ENCODE results near the gene CCSAP.
"Not testable (repeated sequence)": the region's sequence is repeated elsewhere in the genome, so short reads cannot be mapped to it uniquely, and the experiment has no call there.

The CCSAP gene, protein sequence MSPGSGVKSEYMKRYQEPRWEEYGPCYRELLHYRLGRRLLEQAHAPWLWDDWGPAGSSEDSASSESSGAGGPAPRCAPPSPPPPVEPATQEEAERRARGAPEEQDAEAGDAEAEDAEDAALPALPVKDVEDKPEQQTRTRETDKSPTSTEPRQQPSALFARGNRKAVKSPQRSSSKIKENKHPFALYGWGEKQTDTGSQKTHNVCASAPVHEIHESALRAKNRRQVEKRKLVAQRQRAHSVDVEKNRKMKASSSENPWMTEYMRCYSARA

DNA sequence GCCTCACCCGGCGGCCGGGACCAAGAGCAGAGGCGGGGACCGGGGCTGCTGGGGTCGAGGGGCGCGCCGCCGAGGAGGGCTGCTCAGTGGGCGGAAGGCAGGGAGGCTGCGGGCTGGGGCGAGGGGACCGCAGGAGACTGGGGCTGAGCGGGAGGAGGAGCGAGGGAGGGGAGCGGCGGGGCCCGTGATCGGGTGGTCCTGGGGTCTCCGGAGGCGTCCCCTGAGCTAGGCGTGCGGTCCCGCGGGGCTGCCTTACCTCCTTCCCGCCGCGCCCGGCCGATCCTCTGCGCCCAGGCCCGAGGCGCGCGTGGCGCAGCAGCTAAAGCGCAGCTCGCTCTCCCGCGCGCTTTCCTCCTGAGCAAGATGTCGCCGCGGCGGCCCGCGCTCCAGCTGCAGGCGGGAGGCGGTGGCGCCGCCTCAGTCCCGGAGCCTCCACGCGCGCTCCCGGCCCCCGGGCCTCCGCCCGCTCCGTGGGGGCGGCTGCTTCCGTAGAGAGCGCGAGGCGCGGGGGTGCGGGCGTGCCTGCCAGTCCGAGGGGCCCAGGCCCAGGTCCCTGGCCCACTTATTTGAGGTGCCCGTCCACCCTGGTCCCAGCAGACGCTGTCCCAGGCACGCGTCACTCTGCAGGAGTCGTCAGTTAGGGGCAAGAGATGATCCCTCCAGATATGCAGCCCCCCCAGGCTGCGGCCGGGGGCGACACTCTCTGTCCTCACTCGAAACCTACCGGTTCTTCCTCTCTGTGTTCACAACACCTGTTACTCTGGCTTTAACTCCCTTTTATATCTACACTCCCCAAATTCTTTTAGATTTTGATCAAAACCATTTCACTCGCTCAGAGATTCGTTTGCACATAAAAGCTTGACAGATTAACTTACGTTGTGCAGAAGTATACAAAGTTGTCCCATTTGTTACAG lies at the start of gene CCSAP:
TSS of gene CCSAP (minus strand) at position 392 of the 914 bp plus-strand sequence. CDS start 582 bp downstream, outside the sequence.
- DNase-seq (ENCODE audit: low read depth, low spot score) = no peak

DNA sequence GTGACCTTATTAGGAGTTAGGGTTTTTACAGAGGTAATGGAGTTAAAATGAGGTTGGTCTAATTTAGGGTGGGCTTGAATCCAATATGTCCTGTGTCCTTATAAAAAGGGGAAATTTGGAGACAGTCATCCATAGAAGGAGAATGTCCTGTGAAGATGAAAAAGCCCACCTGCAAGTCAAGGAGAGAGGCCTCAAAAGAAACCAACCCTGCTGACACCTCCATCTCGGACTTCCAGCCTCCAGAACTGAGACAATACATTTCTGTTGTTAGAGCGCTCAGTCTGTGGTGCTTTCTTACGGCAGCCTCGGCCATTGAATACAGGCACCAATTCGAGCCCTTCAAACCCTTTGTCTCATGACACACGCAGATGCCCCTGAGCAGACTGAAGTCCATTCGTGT lies 47.3 kb upstream of the CCSAP start:
- no peak for DNase-seq (ENCODE audit: low read depth, low spot score)

DNA sequence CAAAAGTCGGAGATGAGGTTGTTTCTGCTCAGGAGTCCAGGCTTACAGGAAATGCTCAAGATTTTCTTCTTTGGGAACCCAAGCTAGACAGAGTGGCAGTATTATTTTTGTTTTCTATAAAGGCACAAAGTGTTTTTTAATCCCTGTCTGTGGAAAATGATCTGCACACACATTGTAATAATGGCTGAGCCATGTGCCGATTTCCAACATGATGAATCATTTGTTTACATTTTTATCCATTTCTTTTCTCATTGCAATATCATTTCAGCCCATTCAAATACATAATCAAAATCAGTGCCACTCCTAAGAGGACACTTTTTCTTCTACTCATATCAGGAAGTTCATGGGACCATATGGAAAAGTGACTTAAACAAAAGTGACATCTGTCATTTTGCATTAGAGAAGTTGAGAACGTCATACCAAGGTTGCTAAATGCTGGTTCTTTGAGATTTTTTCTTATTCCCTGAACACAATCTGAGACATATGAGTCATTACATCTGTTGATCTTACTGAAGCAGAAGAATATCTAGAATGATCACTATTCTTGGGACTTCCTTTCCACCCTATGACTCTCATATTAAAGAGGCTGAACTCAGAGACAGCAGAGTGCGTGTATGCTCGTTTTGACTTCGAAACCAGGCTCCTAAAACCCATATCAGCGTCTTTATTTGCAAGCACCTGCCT lies 46.2 kb upstream of the CCSAP start:
- DNase-seq (ENCODE audit: low read depth, low spot score) = peak; percentile 13

DNA sequence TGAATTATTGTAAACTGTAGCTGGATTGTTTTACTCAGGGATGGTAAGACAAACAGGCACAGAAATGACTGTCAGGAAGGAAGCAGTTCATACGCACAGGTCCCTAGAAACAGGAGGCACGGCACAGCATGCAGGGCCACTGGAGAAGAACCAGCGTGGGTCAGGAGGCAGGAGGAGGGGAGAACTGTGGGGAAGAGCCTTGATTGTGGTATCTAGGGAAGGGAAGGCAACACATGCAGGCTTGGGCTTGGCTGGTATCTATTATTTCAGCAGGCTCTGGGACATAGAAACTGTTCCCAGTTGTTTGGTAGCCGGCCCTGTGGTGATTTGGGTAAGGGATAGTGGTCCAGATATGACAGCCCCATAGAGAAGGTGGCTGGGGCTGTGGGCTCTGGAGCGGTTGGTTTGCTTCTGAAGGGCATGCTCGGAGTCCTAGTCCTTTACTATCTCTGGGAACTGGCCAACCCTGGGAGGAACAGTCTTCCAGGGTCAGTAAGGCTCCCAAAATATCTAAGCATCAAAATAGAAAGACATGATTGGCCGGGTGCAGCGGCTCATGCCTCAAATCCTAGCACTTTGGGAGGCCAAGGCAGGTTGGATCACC lies 43.1 kb upstream of the CCSAP start:
- no peak for DNase-seq (ENCODE audit: low read depth, low spot score)

DNA sequence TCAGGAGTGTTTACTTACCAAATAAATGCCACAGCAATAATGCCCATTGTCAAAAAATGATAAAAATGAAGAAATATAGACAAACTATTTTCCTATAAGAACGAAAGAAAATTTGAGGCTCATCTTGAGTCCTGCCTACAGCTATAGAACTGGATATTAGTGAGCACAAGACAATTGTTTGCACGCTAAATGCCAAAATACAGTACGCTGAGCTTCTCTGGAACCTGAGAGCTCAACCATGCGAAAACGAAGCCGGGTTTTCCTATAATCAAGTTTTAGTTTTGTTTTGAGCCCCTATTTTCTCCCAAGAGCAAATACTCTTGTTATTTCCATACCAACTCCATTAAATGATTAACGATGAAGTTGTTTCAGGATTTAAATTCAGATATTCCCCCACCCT lies 42.0 kb upstream of the CCSAP start:
- no peak for DNase-seq (ENCODE audit: low read depth, low spot score)

DNA sequence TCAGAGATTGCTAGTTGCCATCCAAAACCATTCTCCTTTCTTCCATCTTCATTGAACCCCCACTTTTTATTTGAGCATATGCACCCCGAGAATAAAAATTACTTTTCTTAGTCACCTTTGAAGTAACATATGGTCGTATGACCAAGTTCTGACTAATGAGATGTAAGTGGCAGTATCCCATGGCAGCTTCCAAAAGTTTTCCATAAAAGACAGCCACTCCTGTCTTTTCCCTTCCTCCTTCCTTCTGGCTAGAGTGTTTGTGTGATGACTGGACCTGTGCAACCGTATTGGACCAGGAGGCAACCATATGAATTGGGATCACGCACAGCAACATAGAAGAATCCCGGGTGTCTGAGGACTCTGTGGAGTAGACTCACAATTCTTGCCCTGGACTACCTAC lies 41.1 kb upstream of the CCSAP start:
- DNase-seq (ENCODE audit: low read depth, low spot score) = no peak

DNA sequence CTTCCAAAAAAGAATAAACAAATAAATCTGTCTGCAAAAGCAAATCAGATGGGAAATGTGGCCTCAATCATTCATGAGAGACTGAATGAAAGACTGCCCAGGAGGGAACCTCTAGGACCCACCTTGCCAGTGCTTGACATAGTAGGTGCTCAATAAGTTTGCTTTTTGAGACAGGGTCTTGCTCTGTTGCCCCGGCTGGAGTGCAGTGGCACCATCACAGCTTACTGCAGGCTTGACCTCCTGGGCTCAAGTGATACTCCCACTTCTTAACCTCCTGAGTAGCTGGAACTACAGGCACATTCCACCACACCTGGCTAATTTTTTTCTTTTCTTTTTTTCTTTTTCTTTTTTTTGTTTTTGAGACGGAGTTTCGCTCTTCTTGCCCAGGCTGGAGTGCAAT lies 40.3 kb upstream of the CCSAP start:
- no peak for DNase-seq (ENCODE audit: low read depth, low spot score)

DNA sequence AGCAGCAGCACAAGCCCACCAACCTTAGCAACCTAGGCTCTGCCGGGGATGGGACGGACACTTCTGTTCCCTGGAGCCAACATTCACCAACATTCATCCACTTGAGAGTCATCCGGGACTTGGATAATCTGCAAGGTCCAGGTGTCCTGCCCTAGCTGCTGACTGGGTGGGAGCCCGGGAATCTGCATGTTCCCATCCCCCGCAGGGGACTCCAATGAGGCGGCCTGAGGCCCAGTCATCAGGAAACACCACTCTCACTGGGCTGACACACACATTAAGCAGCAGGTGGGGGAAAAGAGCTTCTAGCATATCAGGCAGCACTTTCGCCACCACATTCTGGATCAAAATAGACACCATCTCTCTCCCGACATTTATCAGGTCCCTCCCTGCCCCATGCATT lies 38.4 kb upstream of the CCSAP start:
- no peak for DNase-seq (ENCODE audit: low read depth, low spot score)

DNA sequence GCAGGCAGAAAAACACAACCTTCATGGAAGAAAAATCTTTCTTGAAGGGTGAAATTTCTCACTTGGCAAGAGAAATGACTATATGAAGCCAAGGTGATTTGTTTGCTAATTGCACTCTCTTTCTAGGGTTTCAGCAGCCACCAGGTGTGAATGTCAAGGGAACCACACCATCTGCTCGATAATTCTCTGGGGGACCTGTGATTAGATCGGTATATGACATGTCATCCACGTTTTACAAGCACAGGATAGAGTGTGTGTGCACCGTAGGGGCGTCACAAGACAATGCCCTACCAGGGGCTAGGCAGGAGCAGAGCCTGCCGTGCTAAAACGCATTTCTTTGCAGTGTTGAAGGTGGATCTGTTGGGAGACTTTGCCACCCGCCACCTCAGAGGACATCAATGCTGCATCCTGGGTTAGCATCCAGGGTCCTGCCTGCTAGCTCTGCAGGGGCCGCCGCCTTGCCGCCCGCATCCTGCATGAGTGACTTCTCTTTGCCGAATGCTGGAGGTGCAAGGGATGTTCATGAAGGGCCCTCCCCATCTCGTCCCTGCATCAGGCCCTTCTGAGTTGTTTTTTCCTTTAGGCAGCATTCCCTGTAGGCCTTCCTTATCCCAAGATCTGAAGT lies 37.8 kb upstream of the CCSAP start:
- DNase-seq (ENCODE audit: low read depth, low spot score) = no peak

DNA sequence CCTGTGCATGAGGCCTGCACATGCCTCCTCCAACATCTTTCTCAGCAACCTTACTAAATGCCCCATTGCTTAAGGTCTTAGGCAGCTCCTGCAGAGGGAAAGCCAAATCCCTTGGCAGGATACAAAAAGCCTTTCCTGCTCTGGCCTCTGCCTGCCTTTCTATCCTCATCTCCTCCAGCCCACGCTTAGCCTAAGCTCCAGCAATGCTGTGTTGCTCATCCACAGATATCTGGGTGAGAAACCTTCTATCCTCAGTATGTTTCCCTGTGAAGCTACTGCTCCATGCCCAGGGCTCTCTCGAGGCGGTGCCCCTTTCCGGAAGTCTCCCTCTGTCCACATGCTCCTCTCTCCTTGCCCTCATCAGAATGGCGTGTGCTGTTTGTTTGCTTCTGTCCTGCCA lies 37.0 kb upstream of the CCSAP start:
- DNase-seq (ENCODE audit: low read depth, low spot score) = no peak

DNA sequence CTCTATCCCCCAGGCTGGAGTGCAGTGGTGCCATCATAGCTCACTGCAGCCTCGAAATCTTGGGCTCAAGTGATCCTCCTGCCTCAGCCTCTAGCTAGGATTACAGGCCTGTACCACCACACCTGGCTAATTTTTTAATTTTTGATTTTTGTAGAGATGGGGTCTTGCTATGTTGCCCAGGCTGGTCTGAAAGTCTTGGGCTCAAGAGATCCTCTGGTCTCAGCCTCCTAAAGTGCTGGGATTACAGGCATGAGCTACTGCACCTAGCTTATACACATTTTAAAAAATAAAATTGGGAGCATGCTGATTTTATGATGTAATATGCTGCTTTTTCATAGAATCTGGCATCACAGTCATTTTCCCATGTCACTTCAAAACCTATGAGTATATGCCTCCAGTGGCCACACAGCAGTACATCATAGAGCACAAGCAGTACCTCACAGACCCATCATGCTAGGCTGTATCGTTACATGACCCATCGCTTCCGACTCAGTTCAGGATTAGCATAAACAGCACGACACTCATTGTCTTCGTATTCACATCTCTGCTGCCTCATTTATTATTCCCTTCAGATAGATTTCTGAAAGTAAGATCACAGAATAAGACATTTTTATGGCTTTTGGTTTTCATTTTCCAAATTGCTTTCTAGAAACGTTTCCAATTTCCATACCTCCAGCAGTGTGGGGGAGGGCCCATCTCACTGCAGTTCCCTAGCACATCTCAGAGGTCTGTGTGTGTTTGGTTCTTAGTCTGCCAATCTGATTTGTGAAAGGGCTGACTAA lies 35.9 kb upstream of the CCSAP start:
- DNase-seq (ENCODE audit: low read depth, low spot score) = no peak

DNA sequence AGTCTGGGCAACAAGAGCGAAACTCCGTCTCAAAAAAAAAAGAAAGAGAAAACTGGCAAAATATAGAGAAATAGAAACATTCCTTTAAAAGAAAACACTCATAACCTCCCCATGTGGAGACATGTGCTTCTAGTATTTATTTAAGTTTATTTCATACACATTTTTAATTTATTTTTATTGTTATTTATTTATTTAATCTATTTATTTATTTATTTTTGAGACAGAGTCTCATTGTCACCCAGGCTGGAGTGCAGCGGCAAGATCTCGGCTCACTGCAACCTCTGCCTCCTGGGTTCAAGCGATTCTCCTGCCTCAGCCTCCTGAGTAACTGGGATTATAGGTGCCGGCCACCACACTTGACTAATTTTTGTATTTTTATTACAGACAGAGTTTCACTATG lies 35.2 kb upstream of the CCSAP start:
- not testable (repeated sequence) for DNase-seq (ENCODE audit: low read depth, low spot score)

DNA sequence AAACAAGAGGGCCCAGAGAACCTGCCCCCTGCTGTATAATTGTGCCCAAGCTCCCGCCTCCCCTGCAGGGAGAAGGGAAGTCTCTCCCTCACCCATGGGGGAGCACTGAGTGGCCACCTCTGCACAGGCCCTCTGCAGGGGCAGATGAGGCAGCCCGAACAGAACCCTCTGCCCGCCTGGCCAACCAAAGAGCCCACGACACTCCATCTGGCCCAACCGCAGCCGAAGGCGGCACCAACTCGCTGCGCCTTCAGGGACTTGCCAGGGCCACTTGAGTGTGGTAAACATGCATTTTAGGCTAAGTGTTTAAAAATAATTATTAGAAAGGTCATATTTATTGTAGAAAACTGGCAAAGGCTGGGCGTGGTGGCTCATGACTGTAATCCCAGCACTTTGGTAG lies 34.6 kb upstream of the CCSAP start:
- DNase-seq (ENCODE audit: low read depth, low spot score) = no peak

DNA sequence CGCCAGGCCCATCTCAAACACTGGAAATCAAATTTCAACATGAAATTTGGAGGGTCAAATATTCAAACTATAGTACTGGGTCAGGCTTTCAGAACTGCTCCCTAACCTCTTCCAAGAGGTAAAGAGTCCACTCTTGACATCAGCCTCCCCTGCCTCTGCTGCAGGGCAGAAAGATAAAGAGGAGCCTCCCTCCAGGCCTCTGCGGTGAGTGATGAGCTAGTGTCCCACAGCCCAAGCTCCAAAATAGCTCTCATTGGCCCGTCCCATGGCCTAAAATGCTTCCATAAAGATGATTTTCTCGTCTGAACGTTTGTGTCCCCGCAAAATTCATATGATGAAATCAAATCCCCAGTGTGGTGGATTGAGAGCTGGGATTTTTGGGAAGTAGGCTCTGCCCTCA lies 33.7 kb upstream of the CCSAP start:
- no peak for DNase-seq (ENCODE audit: low read depth, low spot score)

DNA sequence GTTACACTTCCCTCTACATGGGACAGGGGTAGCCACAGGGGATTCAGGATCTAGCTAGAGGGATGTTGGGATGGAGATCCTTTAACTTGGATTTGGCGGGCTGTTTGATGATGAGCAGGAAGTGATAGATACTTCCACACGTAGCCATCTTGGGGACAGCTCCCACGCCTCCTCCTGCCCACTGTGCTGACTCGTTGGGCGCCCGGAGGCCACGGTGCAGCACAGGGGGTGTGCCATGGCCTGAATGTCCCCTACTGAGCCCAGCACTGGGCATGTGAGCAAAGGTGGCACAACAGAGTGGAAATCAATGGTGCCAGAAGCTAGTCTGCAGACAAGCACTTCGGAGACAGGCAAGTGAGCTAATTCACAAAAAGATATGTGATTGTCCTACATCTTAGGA lies 31.6 kb upstream of the CCSAP start:
- DNase-seq (ENCODE audit: low read depth, low spot score) = no peak

DNA sequence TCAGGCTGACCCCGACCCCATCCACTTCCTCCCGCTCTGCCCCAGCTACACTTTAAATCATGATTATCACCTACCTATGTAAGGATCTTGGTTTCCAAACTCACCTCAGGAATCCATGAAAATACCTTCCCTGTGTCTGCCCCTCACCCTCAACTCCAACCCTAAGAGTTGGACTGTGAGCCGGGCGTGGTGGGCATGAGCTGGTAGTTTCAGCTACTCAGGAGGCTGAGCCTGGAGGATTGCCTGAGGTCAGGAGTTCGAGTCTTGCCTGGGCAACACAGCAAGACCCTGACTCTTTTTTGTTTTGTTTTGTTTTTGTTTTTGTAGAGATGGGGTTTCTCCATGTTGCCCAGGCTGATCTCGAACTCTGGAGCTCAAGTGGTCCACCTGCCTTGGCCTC lies 30.5 kb upstream of the CCSAP start:
- DNase-seq (ENCODE audit: low read depth, low spot score) = no peak

DNA sequence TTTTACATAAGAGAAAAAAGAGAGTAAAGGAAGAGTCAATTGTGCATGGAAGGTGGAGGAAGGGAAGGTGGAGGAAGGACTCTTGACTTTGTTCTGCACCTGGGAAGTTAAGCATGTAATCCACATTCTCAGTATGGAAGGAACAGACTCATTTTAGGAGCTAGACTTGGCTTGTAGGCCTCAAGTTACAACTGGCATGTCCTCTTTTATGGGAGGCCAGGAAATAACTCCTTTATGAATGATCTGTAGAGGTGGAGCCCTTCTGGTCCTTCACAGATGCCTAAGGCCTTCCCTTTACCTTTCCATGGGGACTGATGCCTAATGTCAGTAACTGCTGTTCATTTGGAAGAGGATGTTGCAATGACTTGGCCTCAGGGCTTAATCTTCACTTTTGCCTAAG lies 29.4 kb upstream of the CCSAP start:
- no peak for DNase-seq (ENCODE audit: low read depth, low spot score)

DNA sequence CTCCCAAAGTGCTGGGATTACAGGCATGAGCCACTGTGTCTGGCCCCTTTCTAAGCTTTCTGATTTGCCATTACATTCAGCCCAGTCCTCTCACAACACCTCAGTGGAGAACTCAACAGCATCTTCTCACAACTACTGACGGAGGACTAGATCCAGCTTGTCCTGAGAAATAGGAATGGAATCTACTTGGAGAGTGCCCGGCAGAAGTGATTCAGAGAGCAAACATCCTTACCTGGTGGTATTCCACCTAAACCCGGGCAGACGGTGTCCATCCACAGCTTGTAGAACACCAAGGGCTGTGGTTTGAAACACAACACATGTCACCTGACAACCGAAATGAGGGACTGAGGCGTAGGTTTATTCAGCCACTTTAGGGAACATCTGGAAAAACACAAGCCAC lies 28.8 kb upstream of the CCSAP start:
- DNase-seq (ENCODE audit: low read depth, low spot score) = no peak

DNA sequence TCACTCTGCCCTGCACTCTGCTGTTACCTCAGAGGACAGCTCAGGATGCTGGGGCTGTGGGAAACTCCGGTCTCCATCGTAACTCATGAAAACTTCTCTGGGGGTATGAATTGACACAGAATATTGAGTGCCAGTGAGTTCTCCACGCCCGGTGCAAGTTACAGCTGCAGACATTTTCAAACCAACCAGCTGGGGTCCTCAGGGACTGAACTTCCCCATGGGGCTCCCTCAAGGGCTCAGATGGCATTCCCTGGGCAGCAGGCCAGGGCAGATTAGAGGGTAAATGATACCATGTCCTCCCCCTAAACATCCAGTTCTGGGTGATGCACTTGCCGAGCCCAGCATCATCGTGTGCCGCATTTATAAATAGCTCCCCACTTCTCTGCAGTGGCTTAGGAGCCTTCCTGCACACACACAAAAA lies 27.8 kb upstream of the CCSAP start:
- DNase-seq (ENCODE audit: low read depth, low spot score) = no peak

DNA sequence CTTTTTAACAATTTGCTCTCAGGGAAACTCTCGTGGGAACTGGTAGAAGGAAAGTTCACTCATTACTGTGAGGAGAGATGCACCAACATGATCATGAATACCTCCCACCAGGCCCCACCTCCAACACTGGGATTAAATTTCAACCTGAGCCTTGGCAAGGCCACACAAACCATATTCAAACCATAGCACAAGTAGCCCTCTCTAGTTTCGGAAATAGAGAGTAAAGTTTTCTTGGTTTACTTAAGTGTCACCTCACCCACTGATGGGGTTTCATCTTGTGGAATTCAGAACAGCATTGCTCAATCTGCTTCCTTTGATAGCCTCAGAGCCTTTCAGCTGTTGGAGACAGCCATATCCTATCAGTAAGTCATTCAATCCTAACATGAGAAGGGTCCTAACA lies 25.5 kb upstream of the CCSAP start:
- DNase-seq (ENCODE audit: low read depth, low spot score) = no peak

DNA sequence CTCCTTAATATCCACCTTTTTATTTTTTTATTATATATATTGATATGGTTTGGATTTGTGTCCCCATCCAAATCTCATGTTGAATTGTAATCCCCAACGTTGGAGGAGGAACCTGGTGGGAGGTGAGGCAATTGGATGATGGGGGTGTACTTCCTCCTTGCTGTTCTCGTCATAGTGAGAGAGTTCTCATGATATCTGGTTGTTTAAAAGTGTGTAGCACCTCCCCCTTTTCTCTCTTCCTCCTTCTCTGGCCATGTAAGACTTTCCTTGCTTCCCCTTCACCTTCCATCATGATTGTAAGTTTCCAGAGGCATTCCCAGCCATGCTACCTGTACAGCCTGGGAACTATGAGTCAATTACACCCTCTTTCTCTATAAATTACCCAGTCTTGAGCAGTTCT lies 22.7 kb upstream of the CCSAP start:
- no peak for DNase-seq (ENCODE audit: low read depth, low spot score)

All from brain pericyte (primary cell).